GM18526 (cell line): ENCODE measurements around the gene METTL25B.

ENCODE experiments used
- POLR2A ChIP-seq: IDR thresholded peaks from 3 replicates; pipeline ENCODE4 v1.6.1; 2011; ENCODE audit not compliant: insufficient read length; ENCODE audit errors: extremely low read depth

METTL25B gene

DNA sequence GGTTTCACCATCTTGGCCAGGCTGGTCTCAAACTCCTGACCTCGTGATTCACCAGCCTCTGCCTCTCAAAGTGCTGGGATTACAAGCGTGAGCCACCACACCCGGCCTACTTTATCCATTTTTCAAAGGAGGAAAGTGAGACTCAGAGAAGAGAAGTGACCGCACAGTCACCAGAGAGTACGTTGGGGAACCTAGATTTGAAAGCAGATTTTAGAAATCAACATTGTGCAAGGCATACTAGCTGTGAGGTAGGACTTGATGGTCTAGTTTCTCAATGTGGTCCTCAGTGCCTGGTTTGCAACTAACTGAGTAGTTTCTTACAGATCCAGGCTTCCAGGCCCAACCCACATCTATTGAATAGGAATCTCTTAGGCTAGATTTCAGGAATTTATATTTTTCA, 37.4 kb downstream of the METTL25B start:
- no peak for TF ChIP-seq POLR2A

DNA sequence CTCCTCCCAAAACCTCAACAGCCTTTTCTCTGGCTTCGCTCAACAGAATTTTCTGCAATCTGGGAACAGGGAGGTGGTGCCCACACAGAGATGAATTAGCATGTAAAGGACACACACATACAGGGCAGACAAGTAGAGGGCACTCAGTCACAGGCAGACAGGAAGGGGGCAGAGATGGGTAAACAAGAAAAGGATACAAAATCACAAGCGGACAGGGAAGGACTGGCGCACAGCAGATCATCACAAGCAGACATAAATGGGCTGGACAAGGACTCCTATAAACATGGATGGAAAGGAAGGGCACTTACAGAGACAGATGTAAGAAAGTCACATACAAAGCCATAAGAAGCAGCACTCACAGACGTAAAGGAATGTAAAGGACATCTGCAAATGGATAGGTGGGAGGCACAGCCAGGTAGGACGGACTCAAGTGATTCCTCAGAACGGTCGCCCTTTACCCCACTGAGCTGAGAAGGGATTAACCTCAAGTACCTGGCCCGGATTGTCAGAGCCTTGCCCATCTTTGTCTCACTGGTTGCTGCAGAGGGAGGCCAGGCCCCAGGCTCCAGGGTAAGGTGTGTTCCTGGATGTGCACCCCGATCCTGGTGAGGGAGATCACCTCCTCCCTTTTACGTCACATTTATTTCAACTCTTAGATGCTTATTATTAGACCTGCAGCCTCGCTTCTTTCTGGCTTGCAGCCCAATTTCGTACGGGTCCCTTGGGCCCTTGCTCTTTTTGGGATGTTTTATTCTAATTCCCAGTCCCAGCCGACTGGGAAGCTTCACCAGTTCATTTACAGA, 38.2 kb downstream of the METTL25B start:
- TF ChIP-seq POLR2A: peak; percentile 41

DNA sequence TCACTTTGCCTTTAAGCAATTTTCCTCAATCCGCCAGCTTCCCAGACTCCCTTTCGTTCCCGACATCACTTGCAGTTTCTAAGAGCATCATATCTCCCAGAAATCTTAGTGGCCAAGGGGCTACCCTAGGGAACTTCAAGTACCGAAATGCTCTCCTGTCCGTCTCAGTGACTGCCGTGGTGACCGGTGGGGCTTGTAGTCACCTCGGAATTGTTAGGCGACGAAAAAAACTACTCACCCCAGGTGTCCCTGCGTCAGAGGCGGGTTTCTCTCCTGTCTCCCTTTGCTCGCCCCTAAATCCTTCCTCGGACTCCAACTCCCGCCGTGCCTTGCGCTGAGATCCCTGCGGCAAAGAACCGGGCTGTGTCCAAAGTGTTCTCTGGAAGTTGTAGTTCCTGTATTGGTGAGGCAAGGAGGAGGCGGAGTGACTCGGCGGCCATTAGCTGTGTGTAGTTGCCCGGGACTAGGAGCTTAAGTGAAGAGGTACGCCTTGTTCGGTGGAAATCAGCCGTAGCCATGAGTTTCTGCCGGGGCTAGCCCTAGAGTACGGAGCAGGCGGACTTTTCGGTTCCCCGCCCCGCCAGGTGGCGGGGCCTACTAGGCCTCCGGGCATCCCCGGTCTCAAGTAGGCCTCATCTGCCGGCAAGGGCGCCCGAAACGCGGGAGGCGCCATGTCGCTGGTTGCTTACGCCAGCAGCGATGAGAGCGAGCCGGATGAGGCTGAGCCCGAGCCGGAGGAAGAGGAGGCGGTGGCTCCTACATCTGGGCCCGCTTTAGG, 39.0 kb downstream of the METTL25B start, which contains the start of gene PRCC:
PRCC (plus strand) TSS at position 435 of the 778 bp plus-strand sequence; CDS start at position 672, 237 bp downstream.
- peak; percentile 33 for TF ChIP-seq POLR2A

DNA sequence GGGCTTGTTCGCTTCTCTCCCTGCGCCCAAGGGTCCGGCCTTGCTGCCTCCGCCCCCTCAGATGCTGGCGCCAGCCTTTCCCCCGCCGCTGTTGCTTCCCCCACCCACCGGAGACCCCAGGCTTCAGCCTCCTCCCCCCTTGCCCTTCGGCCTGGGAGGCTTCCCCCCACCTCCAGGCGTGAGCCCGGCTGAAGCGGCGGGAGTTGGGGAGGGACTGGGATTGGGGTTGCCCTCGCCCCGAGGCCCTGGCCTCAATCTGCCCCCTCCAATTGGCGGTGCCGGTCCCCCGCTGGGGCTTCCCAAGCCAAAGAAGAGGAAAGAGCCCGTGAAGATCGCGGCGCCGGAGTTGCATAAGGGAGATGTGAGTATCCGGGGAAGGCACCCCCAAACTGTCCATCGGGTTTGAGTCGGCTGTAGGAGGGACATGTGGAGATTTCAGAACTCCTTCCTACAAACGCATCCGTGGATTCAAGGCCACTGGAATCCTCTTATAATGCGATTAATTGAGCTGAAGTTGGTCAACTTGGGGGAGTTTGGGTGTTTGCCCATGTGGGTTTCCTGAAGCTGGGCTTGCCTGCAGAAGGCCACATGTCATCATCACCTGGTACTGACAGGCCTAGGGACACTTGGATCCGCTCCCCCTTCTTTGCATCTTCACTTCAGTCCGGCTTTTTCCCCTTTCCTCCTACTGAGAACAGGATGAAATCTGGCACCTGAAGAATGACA, 39.8 kb downstream of the METTL25B start:
- no peak for TF ChIP-seq POLR2A

DNA sequence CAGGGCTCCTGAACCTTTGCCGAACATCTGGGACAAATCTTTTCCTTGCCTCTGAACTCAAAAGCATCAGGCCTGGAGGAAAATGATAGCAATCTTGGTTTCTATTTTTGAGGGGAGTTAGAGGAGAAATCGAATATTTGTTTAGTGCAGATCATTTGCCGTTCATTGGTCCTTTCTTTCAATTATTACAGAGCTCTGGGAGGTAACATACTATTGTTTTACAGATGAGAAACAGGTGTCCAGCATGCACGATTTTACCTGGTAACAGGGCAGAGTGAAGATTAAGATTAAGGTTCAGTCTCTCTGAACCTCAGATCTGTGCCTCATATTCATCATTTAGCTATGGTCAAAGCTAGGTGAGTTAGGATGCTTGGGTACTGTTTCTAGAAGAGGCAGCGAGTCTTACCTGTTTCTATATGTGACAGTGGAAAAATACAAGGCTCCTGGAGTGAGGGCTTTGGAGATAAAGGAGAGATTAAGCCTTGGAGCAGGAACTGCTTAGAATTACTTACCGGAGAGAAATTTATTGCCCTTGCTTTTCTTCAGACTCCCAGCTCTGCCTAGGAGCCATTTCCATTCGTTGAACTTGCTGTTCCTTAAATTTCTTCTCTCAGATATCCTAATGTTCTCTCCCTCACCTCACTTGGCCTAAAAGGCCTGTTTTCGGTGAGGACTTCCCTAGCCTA, 40.5 kb downstream of the METTL25B start:
- no peak for TF ChIP-seq POLR2A

DNA sequence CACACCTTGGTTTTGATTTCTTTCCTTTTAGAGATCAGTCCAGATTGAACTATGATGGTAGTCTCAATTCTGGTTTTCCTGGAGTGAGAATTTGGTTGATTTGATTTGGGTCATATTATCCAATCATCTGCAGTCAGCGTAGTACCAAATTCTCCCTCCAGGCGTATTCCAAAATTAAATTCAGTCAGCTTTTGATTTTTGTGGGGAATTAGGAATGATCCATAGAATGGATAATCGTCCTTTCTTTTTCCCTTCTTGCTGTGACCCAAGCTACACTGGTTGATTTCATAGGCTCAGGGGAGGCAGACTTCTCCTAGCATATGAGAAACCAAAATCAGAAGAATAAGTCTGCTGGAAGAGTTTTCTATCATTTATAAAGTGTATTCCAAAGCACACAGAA, 44.0 kb downstream of the METTL25B start:
- TF ChIP-seq POLR2A: no peak

DNA sequence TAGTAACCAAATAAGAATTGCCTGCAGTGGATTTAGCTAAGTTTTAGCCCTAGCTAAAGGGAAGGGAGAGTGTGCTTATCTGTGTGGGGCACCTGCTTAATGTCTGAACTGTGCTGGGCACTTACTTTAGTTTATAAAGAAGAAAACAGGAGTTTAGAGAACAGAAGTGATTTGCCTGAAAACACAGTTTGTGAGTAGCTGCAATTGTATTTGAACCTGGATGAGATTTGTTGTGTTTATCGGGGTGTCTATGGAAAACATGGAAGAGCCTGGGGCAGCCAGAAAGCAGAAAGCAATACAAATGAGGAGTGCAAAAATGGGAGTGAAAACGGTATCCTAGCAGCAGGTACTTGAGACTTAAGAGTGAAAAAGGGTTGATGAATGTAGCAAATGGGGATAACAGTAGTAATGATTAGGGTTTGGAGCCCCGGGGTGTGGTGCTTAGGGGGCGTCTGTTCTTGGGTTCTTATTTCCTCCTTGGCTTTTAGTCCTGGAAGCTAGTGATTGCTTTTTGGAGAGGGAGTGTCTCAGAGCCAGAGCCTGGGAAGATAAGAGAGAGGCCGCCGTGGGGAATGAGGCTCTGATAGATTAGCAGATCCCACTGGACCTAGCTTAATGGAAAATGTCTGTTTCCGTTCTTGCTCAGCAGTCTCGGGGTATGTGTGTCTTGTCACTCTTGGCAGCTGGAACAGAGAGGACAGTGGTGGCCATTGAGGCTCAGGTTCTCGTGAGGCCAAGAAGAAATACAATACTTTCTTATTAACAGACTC, 44.6 kb downstream of the METTL25B start:
- no peak for TF ChIP-seq POLR2A

DNA sequence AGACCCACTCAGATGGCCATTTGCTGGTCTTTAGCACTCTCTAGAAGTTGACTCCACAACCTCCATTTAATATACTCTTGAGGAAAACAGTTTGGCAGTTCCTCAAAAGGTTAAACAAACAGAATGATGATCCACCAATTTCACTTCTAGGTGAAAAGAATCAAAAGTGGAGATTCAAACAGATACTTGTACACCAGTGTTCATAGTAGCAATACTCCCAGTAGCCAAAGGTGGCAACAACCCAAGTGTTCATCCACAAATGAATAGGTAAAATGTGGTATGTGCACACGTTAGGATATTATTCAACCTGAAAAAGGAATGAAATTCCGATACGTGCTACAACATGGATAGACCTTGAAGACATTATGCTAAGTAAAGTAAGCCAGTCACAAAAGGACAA, 45.3 kb downstream of the METTL25B start:
- no peak for TF ChIP-seq POLR2A

DNA sequence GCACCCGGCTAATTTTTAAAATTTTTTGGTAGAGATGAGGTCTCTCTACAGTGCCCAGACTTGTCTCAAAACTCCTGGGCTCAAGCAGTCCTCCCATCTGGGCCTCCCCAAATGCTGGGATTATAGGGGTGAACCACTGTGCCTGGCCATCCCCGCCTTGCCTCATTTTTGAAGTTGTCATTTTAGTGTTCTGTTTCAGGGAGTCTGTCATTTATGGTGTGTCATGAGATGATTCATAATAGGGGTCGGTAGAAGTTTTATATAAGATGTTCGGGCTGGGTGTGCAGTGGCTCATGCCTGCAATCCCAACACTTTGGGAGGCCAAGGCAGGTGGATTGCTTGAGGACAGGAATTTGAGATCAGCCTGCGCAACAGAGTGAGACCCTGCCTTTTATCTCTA, 47.5 kb downstream of the METTL25B start:
- TF ChIP-seq POLR2A: no peak

DNA sequence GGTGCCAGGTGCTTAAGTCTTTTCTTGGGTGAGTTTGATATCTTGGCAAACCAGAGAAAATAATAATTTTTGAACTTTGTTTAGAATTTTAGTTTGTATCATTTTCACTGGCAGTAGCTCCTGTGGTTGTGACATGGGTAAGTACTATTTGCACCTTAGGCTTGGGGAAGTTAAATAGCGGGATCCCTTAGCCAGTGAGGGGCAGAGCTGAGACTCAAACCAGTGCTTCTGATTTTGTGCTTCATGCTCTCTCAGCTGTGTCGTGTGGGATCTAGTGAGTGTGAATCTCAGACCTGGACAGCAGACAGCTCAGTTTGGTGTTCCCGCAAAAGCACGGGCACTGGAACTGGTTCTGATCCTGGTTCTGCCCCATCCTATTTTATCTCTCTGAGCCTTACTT, 48.7 kb downstream of the METTL25B start:
- TF ChIP-seq POLR2A: no peak

DNA sequence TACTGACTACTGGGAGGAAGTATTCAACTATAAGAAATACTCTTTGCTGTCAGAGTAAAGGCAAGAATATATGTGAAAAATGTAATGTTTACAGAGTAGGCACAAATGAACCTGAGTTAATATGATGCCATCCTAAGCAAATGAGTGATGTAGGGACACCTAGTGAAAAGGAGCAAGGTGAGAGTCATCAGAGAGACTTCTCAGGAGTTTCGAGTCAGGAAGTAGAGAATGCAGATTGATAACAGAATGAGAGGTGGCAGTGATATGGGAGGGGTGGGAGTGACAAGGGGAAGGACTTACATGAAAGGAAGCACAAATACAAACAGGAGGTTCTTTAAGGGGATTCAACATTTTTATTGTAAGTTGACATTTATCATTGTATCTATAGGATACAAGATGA, 49.3 kb downstream of the METTL25B start:
- TF ChIP-seq POLR2A: no peak

DNA sequence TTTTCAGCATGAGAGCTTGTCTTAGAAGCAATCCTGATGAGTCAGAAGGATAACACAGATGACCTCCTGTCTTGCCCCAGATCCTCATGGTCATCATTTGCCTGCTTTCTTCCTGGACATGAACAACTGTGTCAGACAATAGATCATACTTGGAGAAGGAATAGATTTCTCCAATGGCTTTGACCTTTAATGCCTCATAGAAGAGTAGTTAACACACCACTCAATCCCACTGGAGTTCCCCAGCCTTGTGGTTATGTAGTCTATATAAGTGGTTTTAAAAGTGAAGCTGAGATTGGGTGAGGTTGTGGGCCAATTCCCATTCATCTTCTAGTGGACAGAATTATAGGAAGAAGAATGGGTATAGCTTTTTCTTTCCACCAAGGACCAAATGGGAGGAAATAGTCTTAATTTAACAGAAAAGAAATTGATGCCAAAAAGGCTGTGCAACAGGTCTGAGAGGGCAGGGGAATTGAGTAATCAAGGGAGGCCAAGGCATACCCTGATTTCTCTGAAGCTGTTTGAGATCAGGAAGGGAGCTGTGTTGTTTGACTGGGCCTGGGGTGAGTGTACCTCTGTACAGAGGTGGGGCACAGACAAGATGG, 53.4 kb downstream of the METTL25B start:
- no peak for TF ChIP-seq POLR2A

DNA sequence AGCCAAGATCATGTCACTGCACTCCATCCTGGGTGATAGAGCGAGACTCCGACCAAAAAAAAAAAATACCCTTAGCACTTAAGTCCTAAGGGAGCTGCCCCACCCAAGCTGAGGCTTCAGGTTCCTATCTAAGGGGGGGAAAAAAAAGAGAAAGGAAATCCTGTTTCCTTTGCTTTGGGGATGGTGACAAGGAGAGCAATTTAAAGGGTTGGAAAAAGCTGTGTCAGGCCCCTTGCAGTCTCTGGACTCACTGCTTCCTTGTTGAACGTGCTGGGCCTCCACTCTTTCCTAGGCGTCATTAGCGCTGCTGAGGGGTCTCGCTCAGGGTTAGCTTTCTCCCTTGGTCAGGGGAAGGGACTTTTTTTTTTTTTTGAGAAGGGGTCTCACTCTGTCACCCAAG, 57.2 kb downstream of the METTL25B start:
- TF ChIP-seq POLR2A: no peak
